GM12875 (cell line): ENCODE data around the gene GJB3.

Experiments used
- H3K4me3 ChIP-seq: one replicate; pipeline ENCODE4 v1.5.1; 2011; ENCODE audit warnings: low read depth, low read length, control low read depth
- TF ChIP-seq, protein P1 (sequence below): IDR thresholded peaks from 2 replicates; pipeline ENCODE4 v1.5.1; 2011; ENCODE audit warnings: low read depth, mild to moderate bottlenecking, control low read depth, inconsistent platforms, low read length, moderate library complexity, borderline replicate concordance; ENCODE audit not compliant: insufficient read depth

The GJB3 gene

DNA sequence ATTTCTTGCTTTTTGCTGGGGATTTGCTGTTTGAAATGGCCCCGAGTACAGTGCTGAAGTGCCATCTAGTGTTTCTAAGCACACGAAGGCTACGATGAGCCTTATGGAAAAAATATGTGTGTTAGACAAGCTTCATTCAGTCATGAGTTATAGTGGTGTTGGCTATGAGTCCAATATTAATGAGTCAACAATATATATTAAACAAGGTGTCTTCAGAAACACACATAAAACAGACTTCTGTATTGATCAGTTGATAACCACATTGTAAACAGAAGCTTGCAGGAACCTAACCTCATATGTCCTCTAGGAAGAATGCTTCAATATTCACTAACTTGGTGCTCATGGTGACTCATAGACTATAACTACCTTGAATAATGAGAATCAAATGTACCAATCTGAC lies 27.9 kb upstream of the GJB3 start:
- TF ChIP-seq, protein P1, sequence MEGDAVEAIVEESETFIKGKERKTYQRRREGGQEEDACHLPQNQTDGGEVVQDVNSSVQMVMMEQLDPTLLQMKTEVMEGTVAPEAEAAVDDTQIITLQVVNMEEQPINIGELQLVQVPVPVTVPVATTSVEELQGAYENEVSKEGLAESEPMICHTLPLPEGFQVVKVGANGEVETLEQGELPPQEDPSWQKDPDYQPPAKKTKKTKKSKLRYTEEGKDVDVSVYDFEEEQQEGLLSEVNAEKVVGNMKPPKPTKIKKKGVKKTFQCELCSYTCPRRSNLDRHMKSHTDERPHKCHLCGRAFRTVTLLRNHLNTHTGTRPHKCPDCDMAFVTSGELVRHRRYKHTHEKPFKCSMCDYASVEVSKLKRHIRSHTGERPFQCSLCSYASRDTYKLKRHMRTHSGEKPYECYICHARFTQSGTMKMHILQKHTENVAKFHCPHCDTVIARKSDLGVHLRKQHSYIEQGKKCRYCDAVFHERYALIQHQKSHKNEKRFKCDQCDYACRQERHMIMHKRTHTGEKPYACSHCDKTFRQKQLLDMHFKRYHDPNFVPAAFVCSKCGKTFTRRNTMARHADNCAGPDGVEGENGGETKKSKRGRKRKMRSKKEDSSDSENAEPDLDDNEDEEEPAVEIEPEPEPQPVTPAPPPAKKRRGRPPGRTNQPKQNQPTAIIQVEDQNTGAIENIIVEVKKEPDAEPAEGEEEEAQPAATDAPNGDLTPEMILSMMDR: no peak
- no peak overlapping the region for H3K4me3 ChIP-seq

DNA sequence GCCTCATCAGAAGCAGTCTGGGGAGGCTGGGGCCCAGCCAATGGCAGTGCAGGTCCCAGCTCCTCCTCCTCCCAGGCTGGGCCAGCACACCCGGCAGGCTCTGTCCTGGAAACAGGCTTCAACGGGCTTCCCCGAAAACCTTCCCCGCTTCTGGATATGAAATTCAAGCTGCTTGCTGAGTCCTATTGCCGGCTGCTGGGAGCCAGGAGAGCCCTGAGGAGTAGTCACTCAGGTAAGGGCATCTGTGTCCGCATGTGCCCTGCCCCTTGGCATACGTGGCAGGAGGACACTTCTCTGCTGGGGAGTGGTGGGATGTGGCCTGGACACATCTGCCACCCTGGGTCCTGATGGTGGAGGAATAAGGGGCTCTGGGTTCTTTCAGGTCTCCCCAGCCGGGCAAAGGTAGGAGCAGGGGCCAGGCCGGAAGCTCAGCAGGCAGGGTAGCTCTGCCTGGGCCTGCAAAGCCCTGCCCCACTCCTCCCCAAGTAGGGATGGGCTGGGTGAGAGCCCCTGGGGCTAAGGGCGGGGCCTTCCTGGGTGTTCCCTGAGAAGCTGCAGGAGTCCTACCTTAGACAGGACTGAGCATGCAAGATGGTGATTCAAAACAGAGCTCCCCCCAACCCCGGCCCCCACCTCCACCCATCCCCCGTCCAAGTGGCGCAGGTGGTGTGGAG lies 25.9 kb upstream of the GJB3 start, which contains the start of gene GJB5:
Gene GJB5, plus strand, starts transcription at position 84 of the 674 bp plus-strand sequence. CDS start 2,284 bp downstream, outside the sequence.
- no peak within 1 kb of the TSS for H3K4me3 ChIP-seq
- TF ChIP-seq, protein P1: no peak

DNA sequence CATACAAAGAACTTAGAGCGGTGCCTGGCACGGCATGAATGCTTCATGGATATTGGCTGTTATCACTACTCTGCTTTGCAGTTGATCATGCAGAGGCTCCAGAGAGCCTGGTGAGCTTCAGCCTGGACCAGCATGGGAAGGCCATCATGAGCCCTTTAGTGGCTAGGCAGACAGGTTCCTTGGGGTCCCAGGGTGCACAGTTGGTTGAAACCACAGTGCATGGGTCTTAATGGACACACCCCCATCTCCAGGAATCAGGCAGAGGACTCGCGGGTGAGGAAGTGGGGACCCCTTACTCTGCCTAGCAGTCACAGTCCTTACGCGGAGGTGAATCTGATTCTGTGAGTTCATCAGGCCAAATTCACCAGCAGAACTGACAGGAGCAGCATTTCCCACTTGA lies 25.1 kb upstream of the GJB3 start:
- H3K4me3 ChIP-seq: no peak overlapping the region
- TF ChIP-seq, protein P1: no peak

DNA sequence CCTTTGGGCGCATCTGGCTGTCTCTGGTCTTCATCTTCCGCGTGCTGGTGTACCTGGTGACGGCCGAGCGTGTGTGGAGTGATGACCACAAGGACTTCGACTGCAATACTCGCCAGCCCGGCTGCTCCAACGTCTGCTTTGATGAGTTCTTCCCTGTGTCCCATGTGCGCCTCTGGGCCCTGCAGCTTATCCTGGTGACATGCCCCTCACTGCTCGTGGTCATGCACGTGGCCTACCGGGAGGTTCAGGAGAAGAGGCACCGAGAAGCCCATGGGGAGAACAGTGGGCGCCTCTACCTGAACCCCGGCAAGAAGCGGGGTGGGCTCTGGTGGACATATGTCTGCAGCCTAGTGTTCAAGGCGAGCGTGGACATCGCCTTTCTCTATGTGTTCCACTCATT lies 23.6 kb upstream of the GJB3 start:
- H3K4me3 ChIP-seq: no peak overlapping the region
- TF ChIP-seq, protein P1: no peak

DNA sequence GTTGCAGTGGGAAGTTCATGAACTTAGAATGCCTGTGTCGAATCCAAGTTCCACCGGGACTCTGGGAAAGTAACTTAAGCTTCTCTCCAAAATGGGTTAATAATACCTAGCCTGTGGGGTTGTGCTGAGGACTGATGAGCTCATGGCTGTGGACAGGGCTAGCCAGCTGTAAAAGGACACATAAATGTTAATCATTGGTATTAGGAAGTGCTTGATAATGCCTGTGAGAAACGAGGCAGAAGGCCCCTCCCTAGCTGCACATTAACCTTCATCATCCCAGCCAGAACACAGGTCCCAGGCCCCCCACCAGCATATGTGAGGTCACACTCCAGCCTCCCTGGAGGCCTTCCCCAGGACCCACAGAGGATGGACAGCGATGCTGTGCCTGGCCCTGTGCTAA lies 22.3 kb upstream of the GJB3 start:
- TF ChIP-seq, protein P1: no peak

DNA sequence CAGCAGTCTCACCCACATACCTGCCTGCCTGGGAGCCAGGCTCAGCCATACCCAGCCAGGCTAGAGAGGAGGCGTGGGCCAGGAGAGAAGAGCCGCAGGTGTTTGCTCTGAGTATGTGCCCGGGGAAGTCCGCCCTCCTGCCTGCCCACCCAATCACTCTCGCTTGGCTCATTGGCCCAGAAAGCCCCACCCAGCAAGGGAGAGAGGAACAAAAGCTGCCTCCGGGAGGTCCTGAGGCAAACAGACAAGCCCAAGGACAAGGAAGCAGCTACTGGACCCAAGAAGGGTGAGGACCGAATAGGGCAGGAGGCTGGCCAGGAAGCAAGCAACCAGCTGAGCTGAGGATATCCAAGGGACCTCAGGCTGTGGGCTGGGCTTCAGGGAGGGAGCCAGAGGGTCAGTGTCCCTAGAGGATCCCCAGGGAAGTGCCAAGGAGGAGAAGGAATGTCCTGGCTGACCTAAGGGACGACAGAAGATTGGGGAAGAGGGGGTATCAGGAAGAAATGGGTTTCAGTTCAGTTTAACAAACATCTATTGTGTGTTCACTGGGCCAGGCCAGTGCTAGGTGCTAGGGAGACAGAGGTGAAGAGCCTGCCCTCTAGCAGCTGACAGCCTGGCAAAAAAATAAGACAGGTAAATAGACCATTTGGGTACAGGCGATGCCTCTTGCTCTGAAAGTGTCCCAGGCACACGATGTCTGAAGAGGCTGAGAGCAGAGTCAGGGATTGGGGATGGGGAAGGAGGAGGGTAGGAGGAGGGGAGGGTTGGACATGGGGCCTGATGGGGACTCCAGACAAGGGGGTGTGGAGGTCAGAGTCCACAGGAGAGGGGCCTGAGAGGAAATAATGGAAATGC lies 21.3 kb upstream of the GJB3 start, which contains the start of gene GJB4:
Gene GJB4, plus strand, starts transcription at position 238 of the 855 bp plus-strand sequence. CDS start 1,515 bp downstream, outside the sequence.
- H3K4me3 ChIP-seq: no peak within 1 kb of the TSS
- TF ChIP-seq, protein P1: no peak

More for the DNA sequence above, 22.3 kb upstream of the GJB3 start:
- no peak overlapping the region for H3K4me3 ChIP-seq
